Activated T-cell treated with anti-CD3 and anti-CD28 coated beads, Interleukin-2, amount 50 U/mL, for 4 hours (primary cell): ENCODE measurements around the gene CBX4. TPM values are rescaled to one million over a fixed set of nuclear protein-coding genes. Genes with fewer than 3 reads are reported as not detected.
A peak's percentile ranks its signal among the peaks of the same experiment; 100 is the strongest.

ENCODE experiments used
- ATAC-seq, 2 donors: fragments of 200-7000 bp; cut with Tn5 transposase; one replicate each; pipeline ENCODE4 v1.10.0; 2021
- DNase-seq: peaks from one replicate; pipeline ENCODE4 v3.0.0-alpha.2; 2020
- H3K27me3 Mint-ChIP-seq: one replicate; pipeline ENCODE4 v1.8.0; 2021; ENCODE audit warnings: low read depth, mixed read lengths
- H3K36me3 Mint-ChIP-seq: one replicate; pipeline ENCODE4 v1.8.0; 2022; ENCODE audit warnings: mixed read lengths; ENCODE audit not compliant: insufficient read depth
- H3K4me1 Mint-ChIP-seq: one replicate; pipeline ENCODE4 v1.8.0; 2021; ENCODE audit warnings: low read depth, mixed read lengths
- H3K4me3 Mint-ChIP-seq: one replicate; pipeline ENCODE4 v1.8.0; 2021; ENCODE audit warnings: mild to moderate bottlenecking, moderate library complexity, mixed read lengths
- H3K9me3 Mint-ChIP-seq: one replicate; pipeline ENCODE4 v1.8.0; 2021; ENCODE audit warnings: mixed read lengths
- total RNA-seq, 3 donors: library from RNA; stranded (reverse); gene quantifications; one replicate each; pipeline ENCODE4 v1.2.1, GENCODE V29; 2021

Gene CBX4
- total RNA-seq, 3 donors from 2014 or later: 15.3 to 16.4 (median 15.3) TPM

- no peak overlapping the region for H3K4me3 Mint-ChIP-seq
- peaks cover 26% of the 10 kb centered on the region for H3K4me1 Mint-ChIP-seq
- no peaks in the 10 kb centered on the region for H3K36me3 Mint-ChIP-seq
- no peaks in the 10 kb centered on the region for H3K9me3 Mint-ChIP-seq
- peak; percentile 95 to 96 for ATAC-seq
- DNase-seq: peak; percentile 81
- H3K27me3 Mint-ChIP-seq: peaks cover 60% of the 10 kb centered on the region
These were observed 28.9 kb downstream of the CBX4 start for GRCh38 chr17:79810130-79811010.

GRCh38 chr17:79809530-79810129 is 29.6 kb downstream of the CBX4 start:
- Mint-ChIP-seq H3K27me3 (peaks cover 67% of the 10 kb centered on the region), H3K36me3 (no peaks in the 10 kb centered on the region), H3K4me3 (no peak overlapping the region), H3K9me3 (no peaks in the 10 kb centered on the region), H3K4me1 (peaks cover 34% of the 10 kb centered on the region)
- ATAC-seq (no peak), DNase-seq (no peak)

- Mint-ChIP-seq H3K4me3 (no peak overlapping the region), H3K9me3 (no peaks in the 10 kb centered on the region), H3K36me3 (no peaks in the 10 kb centered on the region), H3K4me1 (peaks cover 32% of the 10 kb centered on the region), H3K27me3 (peaks cover 65% of the 10 kb centered on the region)
- no peak for ATAC-seq
- no peak for DNase-seq
These were observed 30.3 kb downstream of the CBX4 start for GRCh38 chr17:79808763-79809529.

- Mint-ChIP-seq H3K4me3 (no peak overlapping the region), H3K4me1 (peaks cover 30% of the 10 kb centered on the region), H3K9me3 (no peaks in the 10 kb centered on the region), H3K36me3 (no peaks in the 10 kb centered on the region), H3K27me3 (peaks cover 71% of the 10 kb centered on the region)
- ATAC-seq: no peak
- no peak for DNase-seq
These were observed 32.1 kb downstream of the CBX4 start for GRCh38 chr17:79806863-79807720.

- ATAC-seq (no peak), DNase-seq (no peak)
- Mint-ChIP-seq H3K4me3 (no peak overlapping the region), H3K27me3 (peaks cover 71% of the 10 kb centered on the region), H3K4me1 (peaks cover 29% of the 10 kb centered on the region), H3K9me3 (no peaks in the 10 kb centered on the region), H3K36me3 (no peaks in the 10 kb centered on the region)
These were observed 32.8 kb downstream of the CBX4 start for GRCh38 chr17:79806446-79806760.

GRCh38 chr17:79804856-79805696 is 34.2 kb downstream of the CBX4 start:
- no peaks in the 10 kb centered on the region for H3K36me3 Mint-ChIP-seq
- peaks cover 75% of the 10 kb centered on the region for H3K27me3 Mint-ChIP-seq
- H3K4me1 Mint-ChIP-seq: peaks cover 31% of the 10 kb centered on the region
- H3K9me3 Mint-ChIP-seq: no peaks in the 10 kb centered on the region
- DNase-seq (no peak), ATAC-seq (peak; percentile 4 to 8)
- H3K4me3 Mint-ChIP-seq: peak overlapping the region; percentile 50

- Mint-ChIP-seq H3K9me3 (no peaks in the 10 kb centered on the region), H3K36me3 (no peaks in the 10 kb centered on the region), H3K27me3 (peaks cover 82% of the 10 kb centered on the region), H3K4me3 (peak overlapping the region; percentile 50), H3K4me1 (peaks cover 38% of the 10 kb centered on the region)
- ATAC-seq (peak; percentile 90 to 91), DNase-seq (peak; percentile 61)
These were observed 35.0 kb downstream of the CBX4 start for GRCh38 chr17:79803997-79804855.

- no peak for DNase-seq
- Mint-ChIP-seq H3K4me1 (peaks cover 41% of the 10 kb centered on the region), H3K4me3 (no peak overlapping the region), H3K36me3 (no peaks in the 10 kb centered on the region), H3K27me3 (peaks cover 79% of the 10 kb centered on the region), H3K9me3 (no peaks in the 10 kb centered on the region)
- ATAC-seq: no peak
These were observed 35.7 kb downstream of the CBX4 start for GRCh38 chr17:79803421-79803996.

GRCh38 chr17:79802736-79803420 is 36.4 kb downstream of the CBX4 start:
- no peak overlapping the region for H3K4me3 Mint-ChIP-seq
- DNase-seq (no peak), ATAC-seq (no peak)
- no peaks in the 10 kb centered on the region for H3K36me3 Mint-ChIP-seq
- peaks cover 75% of the 10 kb centered on the region for H3K27me3 Mint-ChIP-seq
- H3K9me3 Mint-ChIP-seq: no peaks in the 10 kb centered on the region
- peaks cover 43% of the 10 kb centered on the region for H3K4me1 Mint-ChIP-seq

GRCh38 chr17:79802039-79802735 is 37.1 kb downstream of the CBX4 start:
- no peak for ATAC-seq
- Mint-ChIP-seq H3K27me3 (peaks cover 68% of the 10 kb centered on the region), H3K4me1 (peaks cover 43% of the 10 kb centered on the region), H3K36me3 (no peaks in the 10 kb centered on the region), H3K4me3 (no peak overlapping the region), H3K9me3 (no peaks in the 10 kb centered on the region)
- DNase-seq: no peak

- H3K4me3 Mint-ChIP-seq: no peak overlapping the region
- no peak for ATAC-seq
- H3K27me3 Mint-ChIP-seq: peaks cover 61% of the 10 kb centered on the region
- H3K36me3 Mint-ChIP-seq: no peaks in the 10 kb centered on the region
- peaks cover 44% of the 10 kb centered on the region for H3K4me1 Mint-ChIP-seq
- no peaks in the 10 kb centered on the region for H3K9me3 Mint-ChIP-seq
- no peak for DNase-seq
These were observed 37.8 kb downstream of the CBX4 start for GRCh38 chr17:79801156-79802038.
